HG03354 (cell line): ENCODE data around the gene FAM83F.
A peak's percentile ranks its signal among the peaks of the same experiment; 100 is the strongest.

Source experiments
- ATAC-seq: cut with Tn5 transposase; IDR thresholded peaks from one replicate; pipeline ENCODE4 v1.9.1; 2021; ENCODE audit warnings: mild to moderate bottlenecking; ENCODE audit not compliant: unreplicated experiment, poor library complexity, severe bottlenecking

FAM83F gene

GRCh38 chr22:40029189-40029890 is 34.6 kb downstream of the FAM83F start:
- ATAC-seq, result no peak

GRCh38 chr22:40030026-40030757 is 35.4 kb downstream of the FAM83F start:
- ATAC-seq, result no peak

GRCh38 chr22:40030758-40031095 is 36.0 kb downstream of the FAM83F start:
- no peak for ATAC-seq

DNA sequence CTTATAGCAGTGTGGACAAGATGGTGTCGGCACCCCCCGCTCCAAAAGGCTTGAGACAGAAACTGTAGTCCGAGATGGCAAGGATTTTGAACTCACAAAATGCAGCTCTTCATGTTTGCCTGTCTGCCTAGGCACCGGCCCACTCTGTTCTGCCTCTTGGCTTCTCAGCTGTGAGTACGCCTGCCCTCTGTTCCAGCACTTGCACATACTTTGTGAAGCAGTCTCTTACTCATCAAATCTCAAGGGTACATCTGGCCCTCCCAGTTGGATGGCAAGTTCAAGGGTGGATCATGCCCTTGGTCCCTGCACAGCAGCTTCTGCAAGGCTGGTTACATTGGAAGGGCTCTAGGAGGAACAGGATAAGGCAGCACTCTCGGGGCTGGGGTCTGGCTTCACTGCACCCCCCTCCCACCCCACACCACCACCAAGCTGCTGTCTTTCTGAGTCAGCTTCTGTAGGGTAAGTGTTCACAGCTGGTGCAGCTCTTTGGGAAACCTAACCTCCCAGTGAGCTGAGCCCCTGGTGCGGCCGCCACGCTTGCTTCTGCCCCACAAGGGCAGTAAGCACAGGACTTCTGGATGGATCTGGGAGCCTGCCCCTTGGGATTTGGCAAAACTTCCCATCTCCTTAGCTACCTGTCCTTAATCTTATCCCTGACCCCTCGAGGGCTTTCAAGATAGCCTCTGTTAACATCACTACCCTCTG is 37.2 kb downstream of the FAM83F start:
- no peak for ATAC-seq

DNA sequence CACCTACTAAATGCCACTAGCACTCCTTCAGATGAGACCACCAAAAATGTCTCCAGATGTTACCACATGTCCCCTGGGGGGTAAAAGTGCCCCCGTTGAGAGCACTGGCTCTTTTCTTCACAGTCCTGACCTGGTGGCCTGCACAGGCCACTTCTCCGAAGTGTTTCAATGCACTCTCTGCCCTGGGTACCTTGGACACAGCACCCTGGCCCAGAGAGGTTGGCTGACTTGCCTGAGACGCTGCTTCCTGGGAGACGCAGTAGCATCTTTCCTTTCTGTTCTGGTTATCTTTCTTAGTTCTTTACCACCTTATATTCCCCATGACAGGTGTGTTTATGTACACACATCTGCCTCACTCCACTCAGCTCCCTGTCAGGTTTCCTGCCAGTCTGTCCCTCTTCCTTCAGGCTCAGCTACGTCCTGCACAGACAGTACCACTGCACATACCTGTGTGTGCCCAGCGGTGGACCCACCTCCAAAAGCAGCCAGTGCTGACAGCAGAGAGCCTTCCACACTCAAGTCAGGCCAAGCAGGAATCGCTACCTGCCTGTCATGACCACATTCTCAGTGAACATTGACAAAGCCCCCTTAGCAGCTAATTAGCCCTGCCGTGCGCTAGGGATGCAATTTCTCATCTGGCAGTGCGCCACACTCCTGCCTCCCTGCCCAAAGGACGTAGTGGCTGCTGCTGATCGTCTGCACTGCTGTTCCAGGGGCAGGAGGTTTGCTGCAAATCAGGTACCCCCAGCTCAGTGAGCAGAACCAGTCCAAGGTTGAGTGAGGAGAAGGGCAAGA is 39.0 kb downstream of the FAM83F start:
- no peak for ATAC-seq

DNA sequence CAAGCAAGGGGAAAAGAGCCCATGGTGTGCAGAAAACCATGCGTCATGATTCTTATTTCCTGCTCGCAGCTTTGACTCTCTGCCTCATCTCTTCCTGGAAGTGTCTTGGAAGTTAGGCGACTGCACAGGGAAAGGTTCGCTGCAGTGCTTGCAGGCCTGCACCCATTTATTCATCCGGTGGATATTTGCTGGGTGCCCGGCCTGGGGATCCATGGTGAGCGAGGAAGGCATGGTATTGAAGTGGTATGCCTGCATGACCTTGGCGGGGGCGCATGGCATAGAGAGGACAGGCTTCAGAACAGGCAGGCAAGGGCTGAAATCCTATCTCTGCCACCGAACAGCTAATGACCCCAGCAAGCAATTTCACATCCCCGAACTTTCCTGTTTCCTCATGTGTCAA is 40.6 kb downstream of the FAM83F start:
- no peak for ATAC-seq

DNA sequence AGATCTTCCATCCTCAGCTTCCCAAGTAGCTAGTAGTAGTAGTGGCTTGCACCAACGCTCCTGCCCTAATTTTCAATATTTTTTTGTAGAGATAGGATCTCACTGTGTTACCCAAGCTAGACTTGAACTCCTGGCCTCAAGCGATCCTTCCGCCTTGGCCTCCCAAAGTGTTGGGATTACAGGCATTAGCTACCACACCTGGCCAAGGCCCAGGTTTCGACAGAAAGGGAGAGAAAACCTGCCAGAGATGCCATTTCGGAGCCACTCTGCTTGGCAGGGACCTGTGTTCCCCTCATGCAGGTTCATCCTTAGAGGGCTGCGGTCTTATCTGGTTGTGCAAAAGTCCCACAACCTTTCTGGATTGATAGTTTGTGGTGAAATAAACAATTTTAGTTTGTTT is 41.4 kb downstream of the FAM83F start:
- ATAC-seq, result no peak

GRCh38 chr22:40036591-40037225 is 42.0 kb downstream of the FAM83F start:
- no peak for ATAC-seq

- no peak for ATAC-seq
Measured at GRCh38 chr22:40037320-40037719, 42.6 kb downstream of the FAM83F start.

GRCh38 chr22:40039482-40040115 is 44.8 kb downstream of the FAM83F start:
- no peak for ATAC-seq

DNA sequence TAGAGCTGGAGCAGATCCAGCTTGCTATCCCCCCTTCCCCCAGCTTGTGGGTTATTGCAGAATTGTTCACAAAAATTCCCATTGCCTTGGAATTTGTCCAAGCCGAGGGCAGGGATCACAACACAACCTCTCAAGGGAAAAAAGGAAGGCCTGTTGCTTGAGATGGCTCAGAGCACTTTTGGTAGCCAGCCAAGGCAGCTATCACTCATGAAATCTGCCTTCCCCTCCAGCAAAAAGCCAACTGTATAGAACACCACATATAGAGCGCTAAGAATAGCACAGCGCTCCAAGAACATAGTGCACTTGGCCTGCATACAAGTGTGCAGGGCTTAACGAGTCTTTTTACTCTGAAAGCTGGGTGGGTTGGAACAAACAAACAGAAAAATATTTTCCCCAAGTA is 46.2 kb downstream of the FAM83F start:
- no peak for ATAC-seq

- ATAC-seq, result no peak
Measured at GRCh38 chr22:40041366-40042137, 46.8 kb downstream of the FAM83F start.

GRCh38 chr22:40042312-40042711 is 47.6 kb downstream of the FAM83F start:
- ATAC-seq, result no peak

- ATAC-seq, result no peak
Measured at GRCh38 chr22:40043081-40043480, 48.3 kb downstream of the FAM83F start.

GRCh38 chr22:40043793-40044101 is 49.0 kb downstream of the FAM83F start:
- ATAC-seq, result no peak

GRCh38 chr22:40044102-40044869 is 49.5 kb downstream of the FAM83F start:
- ATAC-seq, result peak; percentile 84

DNA sequence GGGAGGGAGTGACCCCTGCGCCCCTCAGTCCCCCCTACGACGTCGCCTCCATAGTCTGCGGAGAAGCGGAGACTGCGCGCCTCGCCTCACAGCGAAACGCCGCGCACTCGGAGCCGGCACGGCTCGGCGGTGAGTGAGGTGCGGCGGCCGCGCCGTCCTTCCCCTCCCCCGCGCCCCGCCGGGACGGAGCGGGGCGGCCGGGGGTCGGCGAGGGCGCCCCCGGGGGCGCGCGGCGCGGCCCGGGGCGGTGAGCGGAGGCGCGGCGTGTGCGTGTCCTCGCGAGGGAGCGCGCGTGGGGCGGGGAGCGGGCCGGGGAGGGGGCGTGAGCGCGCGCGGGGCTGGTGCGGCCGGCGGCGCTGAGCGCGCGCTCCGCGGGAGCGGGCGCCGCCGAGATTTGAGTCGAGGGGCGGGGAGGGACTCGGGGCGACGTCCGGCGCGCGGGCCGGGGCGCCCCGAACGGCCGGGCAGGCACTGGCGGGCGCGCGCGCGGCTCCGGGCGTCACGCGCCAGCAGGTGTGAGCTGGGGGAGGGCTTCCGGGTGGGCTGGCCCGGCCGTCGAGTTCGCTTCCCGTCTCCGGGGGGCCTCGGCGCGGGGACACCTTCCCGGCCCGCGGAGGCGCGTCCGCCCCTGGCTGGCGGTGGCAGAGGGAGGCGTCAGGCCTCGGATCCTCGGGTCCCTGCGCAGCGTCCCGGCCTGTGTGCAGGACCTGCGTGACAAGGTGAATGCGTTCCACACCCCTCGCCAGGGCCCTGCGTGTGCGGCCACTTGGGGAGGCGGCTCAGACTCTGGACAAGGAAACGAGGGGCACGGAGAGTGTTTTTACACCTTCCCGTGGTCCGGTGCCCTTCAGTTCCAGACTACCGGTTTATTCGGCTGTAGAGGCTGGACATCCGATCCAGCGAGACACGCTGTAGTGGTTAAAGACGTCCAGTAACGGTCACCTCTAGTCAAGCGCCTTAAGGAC is 50.4 kb downstream of the FAM83F start:
- ATAC-seq, result peak; percentile 24
